A673 (cell line): Measurements from ENCODE around the gene PRKCB.

ENCODE experiments used
- EZH2 ChIP-seq: fragments of 200-600 bp; sonication (generic); IDR thresholded peaks from 2 replicates; pipeline ENCODE4 v1.6.1; 2017; ENCODE audit warnings: borderline replicate concordance, low read depth, mild to moderate bottlenecking, mixed read lengths, antibody characterized with exemption, low read length; ENCODE audit not compliant: poor library complexity, severe bottlenecking
- TF ChIP-seq, protein P1 (sequence below): fragments of 300-800, 200-600 bp; sonication (generic); conservative IDR thresholded peaks from 2 replicates; pipeline ENCODE4 v1.5.1; 2017; ENCODE audit warnings: low read depth, mild to moderate bottlenecking, antibody characterized with exemption, low read length, moderate library complexity, mixed read lengths

- TF ChIP-seq, protein P1, sequence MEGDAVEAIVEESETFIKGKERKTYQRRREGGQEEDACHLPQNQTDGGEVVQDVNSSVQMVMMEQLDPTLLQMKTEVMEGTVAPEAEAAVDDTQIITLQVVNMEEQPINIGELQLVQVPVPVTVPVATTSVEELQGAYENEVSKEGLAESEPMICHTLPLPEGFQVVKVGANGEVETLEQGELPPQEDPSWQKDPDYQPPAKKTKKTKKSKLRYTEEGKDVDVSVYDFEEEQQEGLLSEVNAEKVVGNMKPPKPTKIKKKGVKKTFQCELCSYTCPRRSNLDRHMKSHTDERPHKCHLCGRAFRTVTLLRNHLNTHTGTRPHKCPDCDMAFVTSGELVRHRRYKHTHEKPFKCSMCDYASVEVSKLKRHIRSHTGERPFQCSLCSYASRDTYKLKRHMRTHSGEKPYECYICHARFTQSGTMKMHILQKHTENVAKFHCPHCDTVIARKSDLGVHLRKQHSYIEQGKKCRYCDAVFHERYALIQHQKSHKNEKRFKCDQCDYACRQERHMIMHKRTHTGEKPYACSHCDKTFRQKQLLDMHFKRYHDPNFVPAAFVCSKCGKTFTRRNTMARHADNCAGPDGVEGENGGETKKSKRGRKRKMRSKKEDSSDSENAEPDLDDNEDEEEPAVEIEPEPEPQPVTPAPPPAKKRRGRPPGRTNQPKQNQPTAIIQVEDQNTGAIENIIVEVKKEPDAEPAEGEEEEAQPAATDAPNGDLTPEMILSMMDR: no peak
- no peak for TF ChIP-seq EZH2
Measured at GRCh38 chr16:23914946-23915530, 79.3 kb downstream of the PRKCB start.
